ENCODE data around the gene CHRNA4. TPM values are rescaled to one million over a fixed set of nuclear protein-coding genes. Genes with fewer than 3 reads are reported as not detected.

Gene CHRNA4
- total and polyA plus RNA-seq, 2 donors (not counting 3 experiments of a cell fraction or from before 2014, with no cell fraction given) = not detected

- BruUV-seq (replicated peaks) = no TSS peak
- dilution Hi-C loops (cut with MboI; ENCODE audit: extremely low pct_ligation_motif_present, low sequenced_read_pairs) (no loop called here), intact Hi-C loops (cut with micrococcal nuclease) (no loop called here)
- Histone ChIP-seq H3K4me3 (replicated peaks in 1 of 3; ENCODE audit: insufficient read depth in 1 of 3, low read depth in 1 of 3, low read length in 3 of 3) (no peak overlapping the region), H3K9me1 (replicated peaks; ENCODE audit: control insufficient read depth, extremely low read depth, insufficient read depth, low read length) (no peaks in the 10 kb centered on the region), H3K36me3 (ENCODE audit: control insufficient read depth in 2 of 2, extremely low read depth in 1 of 2, insufficient read depth in 2 of 2, low read length in 2 of 2) (no peaks in the 10 kb centered on the region), H3K4me1 (ENCODE audit: control insufficient read depth, extremely low read depth, insufficient read depth, low read length) (no peaks in the 10 kb centered on the region), H3K79me2 (ENCODE audit: control insufficient read depth, insufficient read depth, low read length) (no peaks in the 10 kb centered on the region), H3K9ac (replicated peaks; ENCODE audit: extremely low read depth, insufficient read depth, low read length) (no peak overlapping the region), H2AFZ (ENCODE audit: low read depth, low read length) (no peak overlapping the region), H4K20me1 (replicated peaks; ENCODE audit: control insufficient read depth, extremely low read depth, insufficient read depth, low read length) (no peaks in the 10 kb centered on the region), H3K27me3 (ENCODE audit: control insufficient read depth in 2 of 2, insufficient read depth in 2 of 2, low read length in 2 of 2) (no peaks in the 10 kb centered on the region), H3K9me3 (replicated peaks; ENCODE audit: control insufficient read depth, insufficient read depth, low read length) (peaks cover 4% of the 10 kb centered on the region), H3K4me2 (ENCODE audit: insufficient read depth, low read length) (no peak overlapping the region), H3K27ac (ENCODE audit: insufficient read depth, low read depth, low read length) (no peak overlapping the region)
- ChIA-PET POLR2A (no interaction called here), CTCF (no interaction called here)
- no peak for TF ChIP-seq POLR2AphosphoS5 (IDR thresholded peaks at IDR 0.05; ENCODE audit: insufficient read depth, low read depth, low read length)
- TF ChIP-seq MAX (IDR thresholded peaks at IDR 0.05; ENCODE audit: insufficient read depth, insufficient read length) = no peak
- TF ChIP-seq JUN (IDR thresholded peaks at IDR 0.05; ENCODE audit: borderline replicate concordance, insufficient read depth, insufficient read length, low read depth) = no peak
- no peak for TF ChIP-seq CTCF (IDR thresholded peaks at IDR 0.05; ENCODE audit: extremely low read depth in 1 of 2, insufficient read depth in 1 of 2, low read depth in 1 of 2, low read length in 2 of 2)
- no peak for TF ChIP-seq MYC (IDR thresholded peaks at IDR 0.05; ENCODE audit: low read depth, low read length)
- TF ChIP-seq GATA2 (IDR thresholded peaks at IDR 0.05; ENCODE audit: insufficient read depth, insufficient read length, low read depth, low read length) = no peak
- no peak for TF ChIP-seq POLR2A (IDR thresholded peaks at IDR 0.05; ENCODE audit: low read depth, low read length)
- no peak for TF ChIP-seq EZH2 (IDR thresholded peaks at IDR 0.05; ENCODE audit: borderline replicate concordance, low read depth, low read length, severe bottlenecking)
- TF ChIP-seq FOS (IDR thresholded peaks at IDR 0.05; ENCODE audit: borderline replicate concordance, insufficient read depth, low read length) = no peak
- DNase-seq (ENCODE audit: low read depth, low spot score) (no peak), FAIRE-seq (no peak)
These were observed 25.3 kb upstream of the CHRNA4 start for GRCh38 chr20:63386491-63386890.

Data from endothelial cell of umbilical vein (primary cell).